ENCODE measurements around the gene LHX8. TPM values are rescaled to one million over a fixed set of nuclear protein-coding genes. Genes with fewer than 3 reads are reported as not detected.

Gene LHX8
- total RNA-seq (2022) (not detected in 2 replicates), Bru-seq, nascent RNA (not detected), BruChase-seq, experiment 1, labeled RNA remaining after a 6-hour chase (not detected), BruChase-seq, experiment 2, labeled RNA remaining after a 2-hour chase (not detected)
- long read RNA-seq = 0 reads

- Mint-ChIP-seq H3K27ac (ENCODE audit: unreplicated experiment) (no peak within 1 kb of the TSS), H3K4me3 (ENCODE audit: low read depth, unreplicated experiment) (no peak within 1 kb of the TSS), H3K4me1 (ENCODE audit: low read depth, unreplicated experiment) (no peaks in the 10 kb centered on the region), H3K27me3 (ENCODE audit: unreplicated experiment) (no peaks in the 10 kb centered on the region), H3K36me3 (ENCODE audit: insufficient read depth, unreplicated experiment) (no peaks in the 10 kb centered on the region), H3K9me3 (ENCODE audit: low read depth, unreplicated experiment) (peaks cover 9% of the 10 kb centered on the region)
- no TSS peak for BruUV-seq (replicated peaks)
- TF ChIP-seq CTCF (IDR thresholded peaks at IDR 0.05; ENCODE audit: unreplicated experiment) = no peak
- intact Hi-C loops (cut with micrococcal nuclease; ENCODE audit: unreplicated experiment) = no loop called here
- no peak for DNase-seq
- CTCF ChIA-PET = interaction anchor here (0.6 kb wide), 1 partner anchor 383 kb away, joined by 4 read pairs; no protein-coding TSS in a partner anchor
Observed at GRCh38 chr1:75133750-75134646, at the start of gene LHX8. LHX8 (plus strand) TSS chr1:75134388; CDS start chr1:75136615, 2,227 bp downstream.

- DNase-seq = no peak
- Mint-ChIP-seq H3K27ac (ENCODE audit: unreplicated experiment) (no peak overlapping the region), H3K4me3 (ENCODE audit: low read depth, unreplicated experiment) (no peak overlapping the region), H3K4me1 (ENCODE audit: low read depth, unreplicated experiment) (no peaks in the 10 kb centered on the region), H3K36me3 (ENCODE audit: insufficient read depth, unreplicated experiment) (no peaks in the 10 kb centered on the region), H3K9me3 (ENCODE audit: low read depth, unreplicated experiment) (peaks cover 2% of the 10 kb centered on the region), H3K27me3 (ENCODE audit: unreplicated experiment) (no peaks in the 10 kb centered on the region)
- CTCF ChIA-PET = no interaction called here
- no TSS peak for BruUV-seq (replicated peaks)
- no peak for TF ChIP-seq CTCF (IDR thresholded peaks at IDR 0.05; ENCODE audit: unreplicated experiment)
- intact Hi-C loops (cut with micrococcal nuclease; ENCODE audit: unreplicated experiment) = no loop called here
Observed at GRCh38 chr1:75085931-75086330, 48.3 kb upstream of the LHX8 start.

- Mint-ChIP-seq H3K9me3 (ENCODE audit: low read depth, unreplicated experiment) (peaks cover 2% of the 10 kb centered on the region), H3K4me3 (ENCODE audit: low read depth, unreplicated experiment) (no peak overlapping the region), H3K27ac (ENCODE audit: unreplicated experiment) (no peak overlapping the region), H3K4me1 (ENCODE audit: low read depth, unreplicated experiment) (no peaks in the 10 kb centered on the region), H3K27me3 (ENCODE audit: unreplicated experiment) (no peaks in the 10 kb centered on the region), H3K36me3 (ENCODE audit: insufficient read depth, unreplicated experiment) (no peaks in the 10 kb centered on the region)
- no TSS peak for BruUV-seq (replicated peaks)
- no peak for DNase-seq
- TF ChIP-seq CTCF (IDR thresholded peaks at IDR 0.05; ENCODE audit: unreplicated experiment) = no peak
- intact Hi-C loops (cut with micrococcal nuclease; ENCODE audit: unreplicated experiment) = no loop called here
- CTCF ChIA-PET = no interaction called here
Observed at GRCh38 chr1:75087278-75087677, 46.9 kb upstream of the LHX8 start.

- DNase-seq = peak; percentile 8
- no peaks in the 10 kb centered on the region for H3K4me1 Mint-ChIP-seq (ENCODE audit: low read depth, unreplicated experiment)
- H3K36me3 Mint-ChIP-seq (ENCODE audit: insufficient read depth, unreplicated experiment) = no peaks in the 10 kb centered on the region
- intact Hi-C loops (cut with micrococcal nuclease; ENCODE audit: unreplicated experiment) = no loop called here
- H3K27me3 Mint-ChIP-seq (ENCODE audit: unreplicated experiment) = no peaks in the 10 kb centered on the region
- no peak overlapping the region for H3K4me3 Mint-ChIP-seq (ENCODE audit: low read depth, unreplicated experiment)
- no TSS peak for BruUV-seq (replicated peaks)
- H3K27ac Mint-ChIP-seq (ENCODE audit: unreplicated experiment) = no peak overlapping the region
- H3K9me3 Mint-ChIP-seq (ENCODE audit: low read depth, unreplicated experiment) = peaks cover 4% of the 10 kb centered on the region
- CTCF ChIA-PET = interaction anchor here (0.8 kb wide), 1 partner anchor 163 kb away, joined by 3 read pairs; no protein-coding TSS in a partner anchor
- TF ChIP-seq CTCF (IDR thresholded peaks at IDR 0.05; ENCODE audit: unreplicated experiment) = no peak
Observed at GRCh38 chr1:75092141-75092540, 42.0 kb upstream of the LHX8 start.
